NCI-H1105 treated with DMSO at 0.1 percent for 48 hours (cell line): ENCODE results near the gene HDDC3.
A peak's percentile ranks its signal among the peaks of the same experiment; 100 is the strongest.

Experiments
- DNase-seq: peaks from one replicate; lab custom pipeline; 2025; lab: John Stamatoyannopoulos, UW

The HDDC3 gene, protein sequence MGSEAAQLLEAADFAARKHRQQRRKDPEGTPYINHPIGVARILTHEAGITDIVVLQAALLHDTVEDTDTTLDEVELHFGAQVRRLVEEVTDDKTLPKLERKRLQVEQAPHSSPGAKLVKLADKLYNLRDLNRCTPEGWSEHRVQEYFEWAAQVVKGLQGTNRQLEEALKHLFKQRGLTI

DNA sequence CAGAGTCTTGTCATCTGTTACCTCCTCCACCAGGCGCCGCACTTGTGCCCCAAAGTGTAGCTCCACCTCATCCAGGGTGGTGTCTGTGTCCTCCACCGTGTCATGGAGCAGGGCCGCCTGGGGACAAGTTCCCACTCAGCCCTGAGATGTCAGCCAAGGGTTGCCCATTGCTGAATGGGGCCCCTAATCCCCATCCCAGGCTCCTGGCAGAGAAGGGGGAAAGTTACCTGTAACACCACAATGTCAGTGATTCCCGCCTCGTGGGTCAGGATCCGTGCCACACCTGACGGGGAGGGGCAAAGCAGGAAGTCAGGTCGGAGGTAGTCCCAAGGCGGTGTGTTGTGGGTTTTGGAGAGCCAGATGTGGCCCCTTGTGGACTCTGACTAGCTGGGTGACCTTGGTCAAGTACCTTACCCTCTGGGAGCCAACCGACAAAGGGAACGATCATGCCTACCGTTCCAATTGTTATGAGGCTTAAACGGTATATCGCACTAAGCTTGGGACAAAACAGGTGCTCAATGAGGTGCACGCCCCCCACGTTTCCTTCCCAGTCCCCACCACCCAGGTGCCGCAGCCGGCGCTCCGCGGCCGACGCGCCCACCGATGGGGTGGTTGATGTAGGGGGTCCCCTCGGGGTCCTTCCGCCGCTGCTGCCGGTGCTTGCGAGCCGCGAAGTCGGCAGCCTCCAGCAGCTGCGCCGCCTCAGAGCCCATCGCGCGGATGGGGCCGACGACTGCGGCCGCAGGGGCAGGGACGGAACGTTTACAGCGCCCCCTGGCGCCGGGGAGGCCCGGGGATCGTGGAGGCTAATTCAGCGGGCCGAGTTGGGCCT lies at the start of gene HDDC3:
Gene HDDC3, minus strand, starts transcription at position 722 of the 832 bp plus-strand sequence. Its CDS starts 9 bp downstream, at position 713.
- peak; percentile 57 for DNase-seq

DNA sequence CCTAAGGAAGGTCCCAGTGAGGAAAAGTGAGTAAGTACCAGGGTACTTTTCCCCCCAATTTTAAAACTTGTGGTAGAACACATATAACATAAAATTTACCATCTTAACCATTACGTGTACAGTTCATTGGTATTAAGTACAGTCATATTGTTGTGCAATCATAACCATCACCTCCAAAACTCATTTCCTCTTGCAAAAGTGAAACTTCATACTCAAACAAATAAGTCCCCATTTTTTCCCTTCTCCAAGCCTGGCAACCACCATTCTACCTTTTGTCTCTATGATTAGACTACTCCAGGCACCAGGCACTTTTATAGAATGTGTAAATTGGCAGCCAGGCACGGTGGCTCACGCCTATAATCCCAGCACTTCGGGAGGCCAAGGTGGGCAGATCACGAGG lies 49.8 kb upstream of the HDDC3 start:
- DNase-seq: no peak

DNA sequence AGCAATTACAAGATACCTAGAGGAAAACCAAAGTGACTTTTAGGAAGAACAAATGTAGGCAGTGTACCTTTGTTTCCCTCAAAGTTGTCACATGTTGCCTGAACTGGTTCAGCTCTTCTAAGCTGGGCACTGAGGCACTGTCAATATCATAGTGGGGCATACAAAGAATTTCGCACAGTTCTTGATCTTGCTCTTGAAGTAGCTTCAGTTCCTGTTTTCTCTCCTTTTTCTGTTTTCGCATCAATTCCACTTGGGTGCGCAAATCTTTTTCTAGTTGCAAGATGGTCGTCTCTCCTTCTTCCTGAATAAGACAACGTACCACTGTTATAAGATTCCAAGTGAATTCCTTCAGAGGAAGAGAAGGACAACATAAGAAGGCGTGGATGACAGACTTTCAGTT lies 49.3 kb upstream of the HDDC3 start:
- DNase-seq: no peak

DNA sequence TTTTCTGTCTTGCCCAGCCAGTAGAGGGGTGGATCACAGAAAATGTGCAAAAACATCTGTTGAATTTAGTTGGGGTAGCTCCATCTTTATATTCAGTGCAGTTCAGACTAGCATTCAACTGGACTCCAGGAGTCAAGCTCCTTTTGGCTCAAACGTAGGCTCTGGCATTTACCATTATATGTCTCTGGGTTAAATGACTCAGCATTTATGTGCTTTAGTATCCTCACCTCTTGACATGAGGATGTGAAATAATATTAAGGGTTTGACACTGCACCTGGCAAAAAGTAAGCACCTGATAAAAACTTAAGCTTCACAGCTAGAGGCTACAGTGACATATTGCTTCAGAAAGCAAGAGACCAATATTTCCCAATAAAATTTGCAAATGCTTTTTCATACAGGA lies 47.2 kb upstream of the HDDC3 start:
- DNase-seq: no peak

DNA sequence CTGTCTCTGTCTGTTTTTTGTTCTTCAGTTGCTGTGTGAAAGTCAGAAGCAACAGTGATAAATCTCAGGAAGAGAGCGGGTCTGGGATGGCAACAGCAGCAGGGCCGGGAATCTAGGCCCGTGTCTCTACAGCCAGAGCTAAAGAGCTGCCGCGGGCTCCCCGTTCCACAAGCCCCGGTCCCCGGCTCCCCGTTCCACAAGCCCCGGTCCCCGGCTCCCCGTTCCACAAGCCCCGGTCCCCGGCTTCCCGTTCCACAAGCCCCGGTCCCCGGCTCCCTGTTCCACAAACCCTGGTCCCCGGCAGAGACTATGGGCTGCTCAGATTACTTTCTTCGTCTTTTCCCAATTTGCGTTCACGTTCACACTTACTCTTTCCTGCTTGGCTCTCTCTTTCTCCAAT lies 41.9 kb upstream of the HDDC3 start:
- no peak for DNase-seq

DNA sequence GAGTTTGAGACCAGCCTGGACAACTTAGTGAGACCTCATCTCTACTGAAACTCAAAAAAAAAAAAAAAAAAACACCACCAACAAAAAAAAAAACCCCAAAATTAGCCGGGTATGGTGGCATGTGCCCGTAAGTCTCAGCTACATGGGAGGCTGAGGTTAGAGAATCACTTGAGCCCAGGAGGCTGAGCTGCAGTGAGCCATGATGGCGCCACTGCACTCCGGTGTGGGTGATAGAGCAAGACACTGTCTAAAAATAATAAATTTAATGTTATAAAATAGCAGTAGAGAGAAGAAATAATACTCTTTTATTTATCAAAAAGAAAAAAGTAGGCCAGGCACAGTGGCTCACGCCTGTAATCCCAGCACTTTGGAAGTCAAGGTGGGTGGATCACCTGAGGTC lies 39.8 kb upstream of the HDDC3 start:
- DNase-seq: no peak

DNA sequence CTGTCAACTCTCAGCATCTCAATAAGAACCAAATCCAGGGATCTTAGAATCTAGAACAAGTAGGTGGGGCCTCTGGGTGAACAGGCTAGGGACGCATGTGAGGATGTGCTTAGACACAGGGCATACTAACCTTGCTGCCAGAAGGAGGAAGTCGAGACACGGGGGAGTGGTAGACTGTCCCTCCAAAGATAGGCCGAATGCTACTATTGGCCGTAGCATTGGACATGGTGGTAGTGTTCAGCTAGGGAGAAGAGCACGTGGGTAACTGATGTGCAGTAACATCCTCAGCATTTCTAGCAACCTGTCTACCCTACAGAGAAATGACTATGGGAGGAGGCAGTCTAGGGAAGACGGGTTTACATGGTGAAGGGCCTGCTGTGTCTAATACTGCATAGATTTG lies 37.9 kb upstream of the HDDC3 start:
- no peak for DNase-seq

DNA sequence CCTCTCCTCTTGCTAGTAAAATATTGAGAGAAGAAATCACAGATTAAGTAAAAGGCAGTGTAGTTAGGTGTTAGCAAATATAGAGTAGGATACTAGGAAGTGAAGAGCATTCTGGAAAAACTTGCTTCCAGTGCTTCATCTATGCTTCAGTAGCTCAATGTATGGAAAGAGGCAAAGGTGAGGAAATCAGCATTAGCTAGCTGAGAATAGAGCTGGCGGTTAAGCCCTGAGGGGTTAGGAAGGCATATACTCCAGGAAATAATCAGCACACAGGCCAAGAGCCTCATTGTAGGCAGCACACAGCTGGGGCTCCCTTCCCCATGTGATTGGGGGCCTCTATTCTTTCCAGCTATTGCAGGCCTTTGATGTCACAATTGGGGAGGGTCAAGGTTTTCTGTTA lies 36.1 kb upstream of the HDDC3 start:
- no peak for DNase-seq

DNA sequence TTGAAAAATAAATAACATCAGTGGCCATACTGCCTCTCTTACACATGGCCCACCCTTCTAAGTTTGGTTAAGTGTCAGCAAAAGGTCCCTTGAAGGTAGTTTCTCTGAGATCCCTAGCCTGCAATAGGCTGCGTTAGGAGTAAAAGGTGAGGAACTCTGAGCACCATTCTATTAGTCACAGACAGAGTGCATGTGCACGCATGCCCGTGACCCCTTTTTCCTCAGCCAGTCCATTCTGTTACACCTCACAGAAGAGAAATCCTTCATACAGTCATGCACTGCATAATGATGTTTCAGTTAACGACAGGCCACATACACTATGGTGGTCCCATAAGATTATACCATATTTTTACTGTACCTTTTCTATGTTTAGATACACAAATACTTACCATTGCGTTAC lies 34.9 kb upstream of the HDDC3 start:
- DNase-seq: no peak

DNA sequence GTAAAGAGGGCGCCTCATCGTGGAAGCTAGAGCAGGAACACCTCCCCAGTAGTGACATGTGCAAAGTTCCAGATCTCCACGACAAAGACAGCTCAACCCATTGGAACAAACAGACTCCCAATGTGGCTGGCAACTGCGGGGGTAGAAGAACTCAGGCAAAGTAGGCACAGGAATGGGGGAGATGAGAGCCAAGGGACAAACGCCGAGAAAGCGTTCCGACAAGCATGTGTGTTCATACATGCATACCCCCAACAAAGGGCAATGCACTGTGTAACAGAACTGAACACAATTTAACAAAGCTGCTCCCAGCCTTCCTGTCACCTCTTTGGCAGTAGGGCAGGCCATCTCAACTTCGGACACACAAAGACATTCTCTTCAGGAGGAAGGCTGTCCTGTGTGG lies 33.9 kb upstream of the HDDC3 start:
- DNase-seq: no peak

DNA sequence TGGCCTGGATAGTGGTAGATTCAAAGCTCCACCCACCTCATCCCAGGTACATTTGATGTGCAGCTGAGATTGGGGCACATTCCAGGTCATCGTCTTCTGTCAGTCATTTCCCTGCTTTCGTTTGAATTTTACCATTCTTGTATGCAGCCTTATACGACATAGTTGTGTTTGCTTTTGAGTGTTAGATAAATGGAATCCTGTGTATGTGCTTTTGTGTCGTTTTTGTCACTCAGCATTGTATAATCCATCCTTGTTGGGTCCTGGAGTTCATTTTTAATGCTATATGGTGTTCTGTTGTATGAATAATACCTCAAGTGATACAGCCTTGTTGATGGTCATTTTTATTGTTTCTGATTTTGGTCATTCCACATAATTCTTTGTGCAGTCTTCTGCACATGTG lies 29.7 kb upstream of the HDDC3 start:
- DNase-seq: no peak

DNA sequence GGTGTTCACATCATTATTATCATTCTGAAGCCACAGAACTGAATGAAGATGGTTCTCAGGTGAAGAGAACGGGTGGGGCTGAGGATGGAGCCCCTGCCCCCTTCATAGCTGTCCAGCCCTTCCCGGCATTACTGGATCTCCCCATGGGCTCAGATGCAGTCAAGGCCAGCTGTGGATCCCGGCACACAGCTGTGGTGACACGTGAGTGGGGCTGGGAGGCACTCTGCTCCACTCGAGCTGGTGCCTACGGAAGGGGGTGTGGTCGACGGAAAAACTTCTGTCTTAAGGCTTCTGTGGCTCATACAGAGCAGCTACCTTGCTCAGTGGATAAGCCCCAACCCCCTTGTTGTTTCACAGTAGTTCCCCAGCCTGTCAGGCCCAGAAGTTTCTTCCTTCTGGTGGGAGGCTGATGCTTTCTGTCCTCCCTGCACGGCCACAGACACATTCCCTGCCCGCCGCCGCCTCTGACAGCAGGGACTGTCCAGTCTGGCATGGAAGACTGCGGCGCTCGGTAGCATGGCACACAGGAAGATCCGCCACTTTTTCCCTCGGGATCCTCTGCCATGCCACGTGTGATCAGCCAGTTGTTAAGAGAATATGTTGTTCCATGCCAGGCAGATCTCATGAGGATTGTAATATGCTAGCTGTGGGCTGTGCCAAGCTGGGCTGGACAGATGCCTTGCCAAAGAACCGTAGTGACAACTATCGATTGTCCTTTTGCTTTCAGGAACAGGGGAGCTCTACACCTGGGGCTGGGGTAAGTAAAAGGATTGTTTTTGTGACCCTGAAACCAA lies 28.1 kb upstream of the HDDC3 start:
- DNase-seq: no peak

DNA sequence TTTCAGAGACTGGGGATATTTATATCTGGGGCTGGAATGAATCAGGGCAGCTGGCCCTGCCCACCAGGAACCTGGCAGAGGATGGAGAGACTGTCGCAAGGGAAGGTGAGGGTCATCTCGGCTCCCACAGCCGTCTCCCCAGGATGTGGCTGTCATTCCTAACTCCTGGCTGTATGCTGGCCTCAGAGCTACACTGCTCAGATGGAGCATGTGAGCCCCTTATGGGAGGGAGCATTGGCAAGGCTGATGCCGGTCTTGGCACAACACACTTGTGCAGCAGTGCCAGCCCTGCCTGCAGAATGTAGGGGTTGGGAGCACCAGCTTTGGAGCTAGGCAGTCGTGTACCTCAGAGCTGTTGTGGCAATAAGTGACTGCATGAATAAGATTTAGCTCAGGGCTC lies 27.5 kb upstream of the HDDC3 start:
- DNase-seq: no peak

DNA sequence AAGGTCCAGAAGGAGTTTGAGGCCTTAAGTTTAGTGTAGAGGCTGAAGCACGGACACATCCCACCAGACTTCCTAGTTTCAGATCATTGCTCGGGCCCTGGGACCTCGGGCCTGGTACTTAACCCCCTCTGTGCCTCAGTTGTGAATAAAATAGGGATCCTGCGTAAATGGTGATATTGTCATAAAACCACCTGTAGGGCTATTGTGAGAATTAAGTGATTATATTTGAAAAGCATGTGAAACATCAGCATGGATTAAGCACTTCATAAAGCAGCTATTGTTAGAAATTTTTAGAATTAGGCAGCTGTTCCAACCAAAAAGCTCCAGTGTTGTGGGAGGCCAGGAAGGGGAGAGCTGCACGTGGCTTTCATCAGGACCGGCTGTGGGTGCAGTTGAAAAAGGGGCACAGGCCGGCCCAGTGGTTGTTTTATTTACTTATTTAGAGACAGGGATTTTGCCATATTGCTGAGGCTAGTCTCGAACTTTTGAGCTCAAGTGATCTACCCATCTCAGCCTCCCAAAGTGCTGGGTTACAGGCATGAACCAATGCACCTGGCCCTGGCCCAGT lies 26.8 kb upstream of the HDDC3 start:
- DNase-seq: no peak

DNA sequence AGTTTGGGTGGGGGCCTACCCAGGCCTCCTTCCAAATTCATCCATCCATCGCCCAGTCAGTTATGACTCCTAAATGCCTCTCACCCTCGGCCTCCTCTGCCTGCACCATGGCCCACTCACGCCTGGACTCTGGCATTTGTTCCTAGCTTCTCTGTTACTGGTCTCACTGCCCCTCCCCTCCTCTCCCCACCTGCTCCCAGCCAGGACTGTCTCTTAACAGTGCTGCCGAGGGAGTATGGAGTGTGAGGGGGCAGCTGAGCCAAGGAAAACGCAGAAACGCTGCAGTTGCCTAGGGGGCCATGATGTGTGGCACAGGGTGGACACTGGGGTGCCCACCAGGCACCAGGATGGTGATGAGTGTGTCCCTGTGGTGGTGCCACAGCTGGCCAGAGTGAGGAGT lies 25.4 kb upstream of the HDDC3 start:
- DNase-seq: no peak

DNA sequence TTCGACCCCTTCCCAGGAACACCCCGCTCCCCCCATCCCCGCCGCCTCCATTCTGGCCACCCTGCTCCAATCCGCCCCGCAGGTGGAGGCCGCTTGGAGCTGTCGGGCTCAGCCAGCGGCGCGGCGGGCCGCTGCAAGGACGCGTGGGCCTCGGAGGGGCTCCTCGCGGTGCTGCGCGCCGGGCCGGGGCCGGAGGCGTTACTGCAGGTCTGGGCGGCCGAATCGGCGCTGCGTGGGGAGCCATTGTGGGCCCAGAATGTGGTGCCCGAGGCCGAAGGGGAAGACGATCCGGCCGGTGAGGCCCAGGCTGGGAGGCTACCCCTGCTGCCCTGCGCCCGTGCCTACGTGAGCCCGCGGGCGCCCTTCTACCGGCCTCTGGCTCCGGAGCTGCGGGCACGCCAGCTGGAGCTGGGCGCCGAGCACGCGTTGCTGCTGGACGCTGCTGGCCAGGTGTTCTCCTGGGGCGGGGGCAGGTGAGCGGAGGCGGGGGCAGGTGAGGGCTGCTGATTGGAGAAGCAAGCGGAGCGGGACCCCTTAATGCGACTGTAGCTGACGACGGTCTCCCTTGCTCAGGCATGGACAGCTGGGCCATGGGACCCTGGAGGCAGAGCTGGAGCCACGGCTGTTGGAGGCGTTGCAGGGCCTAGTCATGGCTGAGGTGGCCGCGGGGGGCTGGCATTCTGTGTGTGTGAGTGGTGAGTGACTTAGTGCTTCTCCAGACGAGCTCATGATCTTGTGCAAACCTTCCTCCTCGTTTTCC lies 24.9 kb upstream of the HDDC3 start:
- DNase-seq: no peak

DNA sequence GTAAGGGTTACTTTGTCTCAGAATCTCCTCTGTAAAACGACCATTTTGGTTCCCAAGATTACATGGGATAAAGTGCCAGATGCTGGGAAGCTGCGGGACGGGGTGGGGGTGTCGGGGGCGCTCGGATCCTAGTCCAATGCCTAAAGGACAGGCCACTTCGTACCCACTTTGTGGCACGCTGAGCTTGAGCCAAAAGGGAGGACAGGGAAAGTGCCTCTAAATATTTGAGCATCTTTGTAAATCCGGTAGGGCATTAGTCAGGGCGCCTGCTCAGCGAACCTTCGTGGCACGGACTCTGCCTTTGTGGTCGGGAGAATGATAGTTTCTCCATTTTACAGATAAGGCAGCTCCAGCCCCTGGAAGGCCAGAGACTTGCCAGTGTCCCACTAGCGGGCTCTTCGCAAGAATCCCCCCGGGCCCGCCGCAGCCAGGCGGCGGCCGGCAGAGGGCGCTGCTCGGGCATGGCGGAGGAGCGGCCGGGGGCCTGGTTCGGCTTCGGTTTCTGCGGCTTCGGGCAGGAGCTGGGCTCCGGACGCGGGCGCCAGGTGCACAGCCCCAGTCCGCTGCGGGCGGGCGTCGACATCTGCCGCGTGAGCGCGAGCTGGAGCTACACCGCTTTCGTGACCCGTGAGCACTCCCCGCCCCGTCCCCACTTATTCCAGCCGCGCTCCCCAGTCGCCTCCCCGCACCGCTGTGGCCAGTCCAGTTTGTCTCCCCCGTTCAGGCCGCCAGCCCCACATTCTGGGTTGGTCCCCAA lies 24.1 kb upstream of the HDDC3 start:
- peak; percentile 48 for DNase-seq

DNA sequence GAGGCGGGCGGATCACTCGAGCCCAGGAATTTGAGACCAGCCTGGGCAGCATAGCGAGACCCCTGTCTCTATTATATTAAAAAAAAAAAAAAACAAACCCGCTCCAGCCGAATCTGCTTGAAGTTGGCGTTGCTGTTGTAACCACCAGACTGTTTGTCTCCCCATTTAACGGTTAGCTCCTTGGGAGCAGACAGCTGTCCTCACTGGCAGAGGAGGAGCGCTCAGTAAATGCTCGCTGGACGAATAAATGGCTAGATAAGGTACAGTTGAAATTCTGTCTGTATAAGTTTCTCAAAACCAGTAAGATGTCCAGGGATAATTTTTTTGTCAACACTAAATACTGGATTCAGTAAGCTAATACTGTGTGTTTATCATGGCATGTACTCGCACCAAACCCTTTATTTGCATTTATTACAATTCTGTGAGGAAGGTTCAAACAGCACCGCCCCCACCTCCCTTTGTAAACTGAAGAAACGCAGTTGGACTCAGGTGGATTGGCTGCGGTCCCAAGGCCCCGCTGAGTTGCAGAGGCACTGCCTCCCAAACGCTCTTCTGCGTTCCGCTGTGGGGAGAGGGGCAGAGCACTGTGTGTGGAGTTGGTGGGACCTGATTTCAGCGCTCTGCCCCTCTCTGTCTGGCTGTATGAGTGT lies 23.4 kb upstream of the HDDC3 start:
- peak; percentile 12 for DNase-seq

DNA sequence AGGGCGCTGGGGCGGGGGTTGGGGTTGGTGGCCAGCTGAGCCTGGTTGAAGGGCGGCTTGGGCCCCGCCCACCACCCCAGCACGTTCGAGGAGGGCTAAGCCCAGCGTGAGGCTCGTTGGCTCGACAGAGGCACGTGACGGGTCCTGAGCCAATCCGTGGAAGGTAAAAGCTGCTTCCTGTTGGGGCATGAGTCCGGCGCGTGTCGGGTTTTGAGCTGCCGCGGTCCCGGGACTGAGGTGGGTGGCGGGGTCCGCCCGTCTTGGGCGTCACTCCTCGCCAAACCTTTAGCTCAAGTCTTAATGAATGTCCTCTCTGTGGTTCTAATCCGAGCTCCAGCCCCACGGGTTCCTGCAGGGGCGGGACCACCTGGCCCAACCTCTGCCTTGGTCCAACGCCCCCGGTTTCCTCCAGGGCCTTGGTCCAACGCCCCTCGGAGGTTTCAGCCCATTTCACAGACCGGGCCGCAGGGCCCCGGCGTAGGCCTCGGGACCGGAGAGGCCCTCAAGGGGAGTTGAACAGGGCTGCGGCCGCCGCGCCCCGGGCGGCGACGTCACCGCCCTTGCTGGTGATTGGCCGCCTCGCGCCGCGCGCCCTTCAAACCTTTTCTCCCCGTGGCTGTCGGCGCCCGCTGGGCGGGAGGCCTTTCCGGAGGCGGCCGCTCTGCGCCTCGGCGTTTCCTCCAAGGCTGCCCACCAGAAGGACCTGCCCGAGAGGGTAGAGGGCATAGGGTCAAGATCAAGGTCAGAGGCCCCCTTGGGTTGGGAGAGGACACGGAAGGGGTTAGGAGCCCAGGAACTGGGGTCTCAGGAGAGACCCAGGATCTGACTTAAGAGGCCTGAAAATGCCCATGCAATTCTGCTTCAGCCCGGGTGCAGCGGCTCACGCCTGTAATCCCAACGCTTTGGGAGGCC lies 22.6 kb upstream of the HDDC3 start, which contains the start of gene RCCD1:
Gene RCCD1, plus strand, starts transcription at position 173 of the 912 bp plus-strand sequence. CDS start 1,851 bp downstream, outside the sequence.
- DNase-seq: peak; percentile 84
